ENCODE measurements around the gene CDKL1.

DNA sequence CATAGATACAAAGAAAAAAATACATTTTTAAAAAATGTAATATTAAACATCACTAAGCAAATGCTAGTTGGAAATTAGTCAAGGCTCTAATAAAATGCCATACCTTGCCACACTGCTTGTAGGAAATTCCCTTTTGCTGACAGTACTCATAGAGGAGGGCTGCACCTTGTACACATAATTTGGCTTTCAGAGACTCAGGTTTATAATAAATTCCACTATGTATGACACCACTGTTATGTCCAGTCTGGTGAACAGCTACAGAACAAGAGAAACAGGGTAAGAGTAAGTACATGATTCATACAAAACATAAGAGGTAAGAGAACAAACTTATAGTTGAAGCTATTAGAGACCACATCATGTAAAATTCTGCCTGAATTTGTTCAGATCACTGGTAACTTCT lies 94.8 kb downstream of the CDKL1 start:
- no peak for TF ChIP-seq ZC3H10 (CRISPR knock-in tag; IDR thresholded peaks at IDR 0.05)
- TF ChIP-seq, protein P1, sequence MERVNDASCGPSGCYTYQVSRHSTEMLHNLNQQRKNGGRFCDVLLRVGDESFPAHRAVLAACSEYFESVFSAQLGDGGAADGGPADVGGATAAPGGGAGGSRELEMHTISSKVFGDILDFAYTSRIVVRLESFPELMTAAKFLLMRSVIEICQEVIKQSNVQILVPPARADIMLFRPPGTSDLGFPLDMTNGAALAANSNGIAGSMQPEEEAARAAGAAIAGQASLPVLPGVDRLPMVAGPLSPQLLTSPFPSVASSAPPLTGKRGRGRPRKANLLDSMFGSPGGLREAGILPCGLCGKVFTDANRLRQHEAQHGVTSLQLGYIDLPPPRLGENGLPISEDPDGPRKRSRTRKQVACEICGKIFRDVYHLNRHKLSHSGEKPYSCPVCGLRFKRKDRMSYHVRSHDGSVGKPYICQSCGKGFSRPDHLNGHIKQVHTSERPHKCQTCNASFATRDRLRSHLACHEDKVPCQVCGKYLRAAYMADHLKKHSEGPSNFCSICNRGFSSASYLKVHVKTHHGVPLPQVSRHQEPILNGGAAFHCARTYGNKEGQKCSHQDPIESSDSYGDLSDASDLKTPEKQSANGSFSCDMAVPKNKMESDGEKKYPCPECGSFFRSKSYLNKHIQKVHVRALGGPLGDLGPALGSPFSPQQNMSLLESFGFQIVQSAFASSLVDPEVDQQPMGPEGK (CRISPR knock-in tag; IDR thresholded peaks at IDR 0.05; ENCODE audit: borderline replicate concordance): no peak
- no peak for TF ChIP-seq CSDC2 (CRISPR knock-in tag; IDR thresholded peaks at IDR 0.05)
- TF ChIP-seq TOX (CRISPR knock-in tag; IDR thresholded peaks at IDR 0.05; ENCODE audit: borderline replicate concordance): no peak
- TF ChIP-seq, protein P2, sequence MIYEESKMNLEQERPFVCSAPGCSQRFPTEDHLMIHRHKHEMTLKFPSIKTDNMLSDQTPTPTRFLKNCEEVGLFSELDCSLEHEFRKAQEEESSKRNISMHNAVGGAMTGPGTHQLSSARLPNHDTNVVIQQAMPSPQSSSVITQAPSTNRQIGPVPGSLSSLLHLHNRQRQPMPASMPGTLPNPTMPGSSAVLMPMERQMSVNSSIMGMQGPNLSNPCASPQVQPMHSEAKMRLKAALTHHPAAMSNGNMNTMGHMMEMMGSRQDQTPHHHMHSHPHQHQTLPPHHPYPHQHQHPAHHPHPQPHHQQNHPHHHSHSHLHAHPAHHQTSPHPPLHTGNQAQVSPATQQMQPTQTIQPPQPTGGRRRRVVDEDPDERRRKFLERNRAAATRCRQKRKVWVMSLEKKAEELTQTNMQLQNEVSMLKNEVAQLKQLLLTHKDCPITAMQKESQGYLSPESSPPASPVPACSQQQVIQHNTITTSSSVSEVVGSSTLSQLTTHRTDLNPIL (CRISPR knock-in tag; IDR thresholded peaks at IDR 0.05; ENCODE audit: low read depth): no peak
- TF ChIP-seq TCF4 (CRISPR knock-in tag; IDR thresholded peaks at IDR 0.05; ENCODE audit: borderline replicate concordance): no peak
- TF ChIP-seq ARNTL (CRISPR knock-in tag; IDR thresholded peaks at IDR 0.05; ENCODE audit: borderline replicate concordance, low read depth): no peak
- no peak for TF ChIP-seq ISL1 (CRISPR knock-in tag; IDR thresholded peaks at IDR 0.05)
- TF ChIP-seq RARB (CRISPR knock-in tag; IDR thresholded peaks at IDR 0.05): no peak
- no peak for TF ChIP-seq ZFP30 (CRISPR knock-in tag; IDR thresholded peaks at IDR 0.05)

Data from SK-N-SH treated with all-trans-retinoic acid at 6 μM for 48 hours (cell line).